ENCODE results near the gene CCL24.
"Not testable (repeated sequence)": the region's sequence is repeated elsewhere in the genome, so short reads cannot be mapped to it uniquely, and the experiment has no call there.

CCL24 gene

DNA sequence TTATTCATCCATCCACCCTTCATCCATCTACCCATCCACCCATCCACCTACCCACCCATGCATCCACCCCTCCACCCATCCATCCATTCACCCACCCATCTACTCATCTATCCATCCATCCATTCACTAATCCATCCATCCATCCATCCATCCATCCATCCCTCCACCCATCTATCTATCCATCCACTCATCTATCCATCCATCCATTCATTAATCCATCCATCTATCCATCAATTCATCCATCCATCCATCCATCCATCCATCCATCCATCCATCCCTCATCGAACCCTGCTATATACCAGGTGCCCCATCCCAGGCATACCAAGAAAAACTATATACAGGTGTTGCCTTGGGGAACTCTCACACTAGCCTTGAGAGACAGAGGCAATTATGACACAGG lies 7.1 kb upstream of the CCL24 start:
- DNase-seq (ENCODE audit: low read depth in 2 of 3, low spot score in 2 of 3) = no peak

DNA sequence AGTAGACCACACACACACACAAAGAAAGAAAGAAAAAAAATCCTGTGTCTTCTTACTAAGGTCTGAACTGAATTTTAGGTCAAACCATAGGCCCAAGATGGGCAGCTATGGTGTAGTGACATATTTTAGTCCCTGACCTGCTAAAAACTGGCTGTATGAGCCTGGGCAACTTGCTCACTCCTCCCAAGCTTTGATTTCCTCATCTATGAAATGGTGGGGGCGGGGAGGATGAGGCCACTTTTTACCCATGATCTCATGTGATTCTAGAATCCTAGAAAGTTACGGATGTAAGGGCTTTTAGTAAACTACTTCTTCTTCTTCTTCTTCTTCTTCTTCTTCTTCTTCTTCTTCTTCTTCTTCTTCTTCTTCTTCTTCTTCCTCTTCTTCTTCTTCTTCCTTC lies 6.1 kb upstream of the CCL24 start:
- DNase-seq (ENCODE audit: low read depth in 2 of 3, low spot score in 2 of 3) = no peak

DNA sequence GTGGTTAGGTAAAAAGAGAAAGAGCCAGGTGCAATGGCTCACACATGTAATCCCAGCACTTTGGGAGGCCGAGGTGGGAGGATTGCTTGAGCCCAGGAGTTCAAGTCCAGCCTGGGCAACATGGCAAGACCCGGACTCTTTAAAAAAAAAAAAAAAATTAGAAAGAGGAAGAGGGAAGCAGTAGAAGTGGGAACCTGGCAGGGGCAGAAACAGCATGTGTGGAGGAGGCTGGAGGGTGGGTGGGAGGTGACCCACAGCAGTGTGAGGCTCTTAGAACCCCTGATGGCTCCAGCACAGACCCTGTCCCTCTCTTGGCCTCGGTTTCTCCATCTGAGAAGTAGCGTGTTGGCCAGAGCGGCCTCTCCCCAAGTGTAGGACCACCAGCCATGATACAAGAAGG lies 4.9 kb upstream of the CCL24 start:
- DNase-seq (ENCODE audit: low read depth in 2 of 3, low spot score in 2 of 3) = no peak

GRCh38 chr7:75817116-75817515 lies 3.5 kb upstream of the CCL24 start:
- DNase-seq (ENCODE audit: low read depth in 2 of 3, low spot score in 2 of 3) = no peak

GRCh38 chr7:75815418-75816064 lies 1.9 kb upstream of the CCL24 start:
- DNase-seq (ENCODE audit: low read depth in 2 of 3, low spot score in 2 of 3) = no peak

DNA sequence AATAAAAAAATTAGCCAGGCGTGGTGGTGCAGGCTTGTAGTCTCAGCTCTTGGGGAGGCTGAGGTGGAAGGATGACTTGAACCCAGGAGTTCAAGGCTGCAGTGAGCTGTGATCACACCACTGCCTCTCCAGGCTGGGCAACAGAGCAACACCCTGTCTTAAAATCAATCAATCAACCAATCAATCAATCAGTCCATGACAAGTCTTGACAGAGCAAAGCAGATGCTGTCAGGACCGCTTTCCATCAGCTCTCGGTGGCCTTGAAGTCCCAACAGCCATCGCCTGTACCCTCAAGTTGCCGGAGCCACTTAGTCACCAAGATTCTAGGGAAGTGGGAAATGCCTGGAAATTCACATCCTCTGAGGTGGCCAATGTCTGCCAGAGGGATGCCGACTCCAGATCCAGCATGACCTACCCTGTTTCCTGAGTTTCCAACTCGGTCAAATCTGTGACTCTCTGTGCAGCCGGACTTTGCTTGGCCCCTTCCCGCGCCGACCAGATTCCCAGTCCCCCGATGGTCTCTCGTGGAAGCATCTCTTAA lies 871 bp upstream of the CCL24 start:
- DNase-seq (ENCODE audit: low read depth in 2 of 3, low spot score in 2 of 3) = no peak

DNA sequence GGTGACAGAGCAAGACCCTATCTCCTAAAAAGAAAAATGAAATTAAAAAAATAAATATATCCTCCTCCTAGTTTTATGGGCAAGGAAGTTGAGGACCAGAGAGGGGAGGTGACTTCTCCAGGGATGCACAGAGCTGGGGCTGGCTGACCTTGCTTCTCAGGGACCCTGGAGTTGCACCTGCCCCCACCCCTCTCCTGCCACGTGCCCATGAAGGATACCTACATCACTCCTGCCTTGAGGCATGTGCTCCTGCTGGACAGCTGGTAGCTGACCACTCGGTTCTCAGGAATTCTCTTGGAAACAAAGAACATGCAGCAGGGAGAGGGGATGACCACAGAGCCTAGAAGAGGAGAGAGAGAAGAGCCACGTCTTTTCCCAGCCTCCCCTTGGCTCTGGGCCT lies 522 bp downstream of the CCL24 start:
- no peak for DNase-seq (ENCODE audit: low read depth in 2 of 3, low spot score in 2 of 3)

GRCh38 chr7:75811894-75812678 lies 1.5 kb downstream of the CCL24 start:
- DNase-seq (ENCODE audit: low read depth in 2 of 3, low spot score in 2 of 3) = no peak

DNA sequence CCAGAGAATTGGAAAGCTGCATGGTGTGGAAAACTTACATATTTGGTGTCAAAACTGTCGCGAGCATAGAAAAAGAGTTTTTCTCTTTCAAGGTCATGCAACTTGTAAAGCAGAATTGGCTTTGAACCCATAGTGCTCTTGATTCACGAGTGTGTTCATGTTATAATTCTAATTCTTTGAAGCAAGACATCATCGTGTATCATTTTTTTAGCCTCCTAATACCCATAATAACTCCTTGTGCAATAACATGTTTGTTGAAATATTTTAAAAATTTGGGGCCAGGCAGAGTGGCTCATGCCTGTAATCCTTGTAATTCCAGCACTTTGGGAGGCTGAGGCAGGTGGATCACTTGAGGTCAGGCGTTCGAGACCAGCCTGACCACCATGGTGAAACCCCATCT lies 4.2 kb downstream of the CCL24 start:
- no peak for DNase-seq (ENCODE audit: low read depth in 2 of 3, low spot score in 2 of 3)

GRCh38 chr7:75808106-75808505 lies 5.5 kb downstream of the CCL24 start:
- DNase-seq (ENCODE audit: low read depth in 2 of 3, low spot score in 2 of 3) = no peak

DNA sequence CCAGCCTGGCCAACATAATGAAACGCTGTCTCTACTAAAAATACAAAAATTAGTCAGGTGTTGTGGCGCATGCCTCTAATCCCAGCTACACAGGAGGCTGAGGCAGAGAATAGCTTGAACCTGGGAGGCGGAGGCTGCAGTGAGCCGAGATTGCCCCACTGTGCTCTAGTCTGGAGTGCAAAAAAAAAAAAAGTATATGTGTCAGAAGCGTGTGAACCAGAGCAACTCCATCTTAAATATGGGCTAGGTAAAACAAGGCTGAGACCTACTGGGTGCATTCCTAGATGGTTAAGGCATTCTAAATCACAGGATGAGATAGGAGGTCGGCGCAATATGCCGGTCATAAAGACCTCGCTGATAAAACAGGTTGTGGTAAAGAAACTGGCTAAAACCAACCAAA lies 6.2 kb downstream of the CCL24 start:
- no peak for DNase-seq (ENCODE audit: low read depth in 2 of 3, low spot score in 2 of 3)

- no peak for DNase-seq (ENCODE audit: low read depth in 2 of 3, low spot score in 2 of 3)
These were observed 6.9 kb downstream of the CCL24 start for GRCh38 chr7:75806560-75807307.

DNA sequence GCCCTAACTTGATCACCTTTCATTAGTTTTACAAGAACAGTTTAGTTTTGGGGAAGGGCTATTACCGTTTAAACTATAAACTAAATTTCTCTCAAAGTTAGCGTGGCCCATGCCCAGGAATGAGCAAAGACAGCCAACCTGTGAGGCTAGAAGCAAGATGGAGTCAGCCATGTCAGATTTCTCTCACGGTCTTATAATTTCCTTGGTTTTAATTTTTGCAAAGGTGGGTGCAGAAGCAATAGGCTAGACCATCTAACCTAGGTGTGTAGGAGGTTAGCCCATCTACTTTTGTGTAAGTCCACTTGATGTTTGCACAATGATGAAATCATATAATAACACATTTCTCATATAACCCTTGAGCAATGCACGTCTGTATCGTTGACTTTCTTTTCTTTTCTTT lies 8.9 kb downstream of the CCL24 start:
- DNase-seq (ENCODE audit: low read depth in 2 of 3, low spot score in 2 of 3) = no peak

DNA sequence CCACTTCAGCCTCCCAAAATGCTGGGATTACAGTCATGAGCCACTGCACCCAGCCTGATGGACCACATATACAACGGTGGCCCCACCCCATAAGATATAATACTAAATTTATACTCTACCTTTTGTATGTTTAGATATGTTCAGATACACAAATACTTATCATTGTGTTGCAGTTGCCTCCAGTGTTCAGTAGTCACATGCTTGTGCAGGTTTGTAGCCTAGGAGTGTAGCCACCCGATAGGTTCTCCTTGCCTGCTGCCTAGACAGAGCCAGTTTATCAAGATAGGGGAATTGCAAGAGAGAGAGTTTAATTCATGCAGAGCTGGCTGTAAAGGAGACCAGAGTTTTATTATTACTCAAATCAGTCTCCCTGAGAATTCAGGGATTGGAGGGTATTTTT lies 9.6 kb downstream of the CCL24 start:
- DNase-seq (ENCODE audit: low read depth in 2 of 3, low spot score in 2 of 3) = no peak

- no peak for DNase-seq (ENCODE audit: low read depth in 2 of 3, low spot score in 2 of 3)
These were observed 11.1 kb downstream of the CCL24 start for GRCh38 chr7:75802552-75802821.

GRCh38 chr7:75798770-75799169 lies 14.8 kb downstream of the CCL24 start:
- no peak for DNase-seq (ENCODE audit: low read depth in 2 of 3, low spot score in 2 of 3)

DNA sequence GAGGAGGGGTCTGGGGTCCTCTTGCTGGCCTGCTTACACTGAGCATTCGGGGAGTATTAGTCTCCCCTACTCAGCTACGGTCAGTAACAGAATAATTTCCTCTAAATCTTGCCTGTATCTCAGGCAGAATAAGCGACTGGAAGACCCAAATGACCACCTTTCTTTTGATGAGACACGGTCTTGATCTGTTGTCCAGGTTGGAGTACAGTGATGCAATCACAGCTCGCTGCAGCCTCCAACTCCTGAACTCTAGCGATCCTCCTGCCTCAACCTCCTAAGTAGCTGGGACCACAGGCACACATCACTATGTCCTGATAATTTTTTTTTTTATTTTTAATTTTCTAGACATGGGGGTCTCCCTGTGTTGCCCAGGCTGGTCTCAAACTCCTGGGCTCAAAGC lies 17.2 kb downstream of the CCL24 start:
- no peak for DNase-seq (ENCODE audit: low read depth in 2 of 3, low spot score in 2 of 3)

DNA sequence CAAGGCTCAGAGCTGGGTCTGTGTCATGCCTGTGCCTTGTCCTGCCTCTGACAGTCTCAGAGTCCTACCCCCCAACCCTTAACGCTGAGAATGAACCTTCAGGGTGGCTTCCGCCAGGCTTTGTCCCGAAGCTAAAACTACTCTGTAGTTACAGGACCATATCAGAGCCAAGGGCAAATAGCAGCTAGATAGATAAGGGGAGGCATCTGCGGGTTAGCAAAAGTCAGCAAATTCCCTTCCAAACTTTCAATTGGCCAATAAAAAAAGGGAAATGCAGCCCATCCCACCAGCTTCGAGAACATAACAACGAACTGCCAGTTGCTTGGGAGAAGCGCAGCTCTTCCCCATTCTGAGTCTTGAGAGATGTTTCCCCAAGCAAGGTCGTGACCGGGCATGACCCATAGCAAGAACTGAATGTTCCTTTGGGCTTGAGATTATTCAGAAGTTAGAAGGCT lies 17.7 kb downstream of the CCL24 start:
- no peak for DNase-seq (ENCODE audit: low read depth in 2 of 3, low spot score in 2 of 3)

DNA sequence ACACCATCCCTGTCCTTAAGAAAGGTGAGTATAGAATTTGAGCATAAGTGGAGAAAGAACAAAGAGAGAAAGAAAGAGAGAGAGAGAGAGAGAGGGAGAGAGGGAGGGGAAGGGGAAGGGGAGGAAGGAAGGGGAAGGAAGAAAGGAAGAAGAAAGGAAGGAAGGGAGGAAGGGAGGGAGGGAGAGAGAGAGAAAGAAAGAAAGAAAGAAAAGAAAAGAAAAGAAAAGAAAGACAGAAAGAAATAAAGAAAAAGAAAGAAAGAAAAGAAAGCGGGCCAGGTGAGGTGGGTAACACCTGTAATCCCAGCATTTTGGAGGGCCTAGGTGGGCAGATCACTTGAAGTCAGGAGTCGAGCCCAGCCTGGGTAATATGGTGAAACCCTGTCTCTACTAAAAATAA lies 19.9 kb downstream of the CCL24 start:
- no peak for DNase-seq (ENCODE audit: low read depth in 2 of 3, low spot score in 2 of 3)

DNA sequence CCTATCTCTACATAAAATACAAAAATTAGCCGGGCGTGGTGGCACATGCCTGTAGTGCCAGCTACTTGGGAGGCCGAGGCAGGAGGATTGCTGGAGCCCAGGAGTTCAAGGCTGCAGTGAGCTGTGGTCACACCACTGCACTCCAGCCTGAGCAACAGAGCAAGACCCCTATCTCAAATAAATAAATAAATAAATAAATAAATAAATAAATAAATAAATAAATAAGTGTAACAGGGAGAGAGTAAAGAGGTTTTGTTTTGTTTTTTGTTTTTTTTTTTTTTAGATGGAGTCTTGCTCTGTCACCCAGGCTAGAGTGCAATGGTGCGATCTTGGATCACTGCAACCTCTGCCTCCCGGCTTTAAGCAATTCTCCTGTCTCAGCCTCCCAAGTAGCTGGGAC lies 21.0 kb downstream of the CCL24 start:
- not testable (repeated sequence) for DNase-seq (ENCODE audit: low read depth in 2 of 3, low spot score in 2 of 3)

DNA sequence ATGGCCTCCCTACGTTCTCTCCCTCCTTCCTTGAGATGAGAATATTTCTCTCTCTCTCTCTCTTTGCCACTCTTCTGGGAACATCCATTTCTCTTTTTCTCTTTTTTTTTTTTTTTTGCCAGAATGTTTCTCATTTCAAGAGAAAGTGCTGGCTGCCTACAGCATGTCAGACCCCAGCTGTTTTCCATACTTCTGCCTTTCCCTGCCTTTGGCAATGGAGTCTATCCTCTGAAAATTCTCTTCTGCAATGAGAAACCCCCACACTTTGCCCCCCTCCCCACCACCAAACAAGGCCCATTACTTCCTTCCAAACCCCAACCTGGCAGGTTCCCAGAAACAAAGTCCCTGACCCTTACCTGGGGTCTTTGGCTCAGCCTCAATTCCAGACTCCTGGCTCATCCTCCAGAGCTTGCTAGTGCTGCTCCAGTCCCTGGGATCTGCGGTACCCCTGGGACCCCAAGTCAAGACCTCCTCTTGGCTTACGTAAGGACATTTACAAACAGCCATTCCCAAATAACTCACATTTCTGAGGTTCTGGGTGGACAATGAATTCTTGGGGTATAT lies 24.2 kb downstream of the CCL24 start:
- no peak for DNase-seq (ENCODE audit: low read depth in 2 of 3, low spot score in 2 of 3)
